GM12865 (cell line): ENCODE measurements around the gene CLDN9.

Experiments
- DNase-seq: peaks from one replicate; pipeline ENCODE4 v3.0.0; 2010; ENCODE audit warnings: low read depth
- H3K4me3 ChIP-seq: 2 replicates; pipeline ENCODE4 v1.5.1; 2011; ENCODE audit warnings: mild to moderate bottlenecking, low read depth, low read length, control low read depth
- TF ChIP-seq, protein P1 (sequence below): IDR thresholded peaks from 2 replicates; pipeline ENCODE4 v1.5.1; 2011; ENCODE audit warnings: low read length, control low read depth, low read depth, inconsistent platforms; ENCODE audit not compliant: insufficient read depth; ENCODE audit errors: missing control alignments

CLDN9 gene

DNA sequence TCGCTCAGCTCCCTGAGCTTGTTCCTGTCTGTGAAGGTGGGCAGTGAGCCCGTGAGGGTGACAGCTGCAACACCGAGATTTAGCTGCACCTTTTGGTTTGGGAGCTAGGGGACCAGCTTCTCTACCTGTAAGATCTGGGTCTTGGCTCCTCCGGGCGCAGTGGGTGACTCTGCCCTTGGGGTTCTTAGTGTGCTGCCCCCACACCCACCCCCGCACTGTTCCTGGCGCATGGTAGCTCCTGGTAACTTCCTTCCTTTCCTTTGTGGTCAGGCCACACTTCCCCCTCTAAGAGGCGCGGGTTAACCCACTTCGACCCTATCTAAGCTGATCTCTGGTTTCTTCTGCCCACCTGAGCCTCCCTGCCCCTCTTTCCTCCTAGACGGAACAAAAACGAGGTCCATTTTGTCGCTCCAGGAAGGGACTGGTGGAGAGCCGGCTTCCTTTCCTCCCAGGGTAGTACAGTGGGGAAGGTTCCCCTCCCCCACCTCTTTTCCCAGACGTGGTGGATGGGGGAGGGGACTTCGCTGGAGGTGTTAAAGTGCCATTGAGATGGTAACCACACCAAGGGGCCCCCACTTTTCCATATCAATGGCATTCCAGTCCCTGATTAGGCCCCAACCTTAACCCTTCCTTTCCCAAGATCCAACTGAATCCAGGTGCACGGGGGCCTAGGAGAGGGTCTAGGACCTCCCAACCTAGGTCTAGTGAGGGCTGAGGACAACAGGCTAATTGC lies 4.6 kb upstream of the CLDN9 start:
- TF ChIP-seq, protein P1, sequence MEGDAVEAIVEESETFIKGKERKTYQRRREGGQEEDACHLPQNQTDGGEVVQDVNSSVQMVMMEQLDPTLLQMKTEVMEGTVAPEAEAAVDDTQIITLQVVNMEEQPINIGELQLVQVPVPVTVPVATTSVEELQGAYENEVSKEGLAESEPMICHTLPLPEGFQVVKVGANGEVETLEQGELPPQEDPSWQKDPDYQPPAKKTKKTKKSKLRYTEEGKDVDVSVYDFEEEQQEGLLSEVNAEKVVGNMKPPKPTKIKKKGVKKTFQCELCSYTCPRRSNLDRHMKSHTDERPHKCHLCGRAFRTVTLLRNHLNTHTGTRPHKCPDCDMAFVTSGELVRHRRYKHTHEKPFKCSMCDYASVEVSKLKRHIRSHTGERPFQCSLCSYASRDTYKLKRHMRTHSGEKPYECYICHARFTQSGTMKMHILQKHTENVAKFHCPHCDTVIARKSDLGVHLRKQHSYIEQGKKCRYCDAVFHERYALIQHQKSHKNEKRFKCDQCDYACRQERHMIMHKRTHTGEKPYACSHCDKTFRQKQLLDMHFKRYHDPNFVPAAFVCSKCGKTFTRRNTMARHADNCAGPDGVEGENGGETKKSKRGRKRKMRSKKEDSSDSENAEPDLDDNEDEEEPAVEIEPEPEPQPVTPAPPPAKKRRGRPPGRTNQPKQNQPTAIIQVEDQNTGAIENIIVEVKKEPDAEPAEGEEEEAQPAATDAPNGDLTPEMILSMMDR, result no peak
- H3K4me3 ChIP-seq, result no peak overlapping the region
- DNase-seq, result no peak

DNA sequence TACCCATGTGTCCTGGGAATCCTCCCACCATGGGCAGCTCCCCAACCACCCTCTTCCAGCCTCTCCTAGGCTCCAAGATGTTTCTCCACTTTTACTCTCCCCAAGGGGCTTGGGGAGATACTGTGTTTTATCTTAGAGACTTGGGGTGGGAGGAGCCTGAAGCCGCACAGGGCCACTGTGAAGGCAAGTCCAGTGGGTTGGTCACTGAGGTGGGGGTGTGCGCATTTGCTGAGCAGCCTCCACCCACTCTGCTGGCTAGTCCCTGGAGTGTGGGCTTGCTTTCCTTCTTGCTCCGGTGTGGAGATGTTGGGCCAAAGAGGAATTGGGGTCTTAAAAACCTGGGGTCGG lies 4.1 kb upstream of the CLDN9 start:
- H3K4me3 ChIP-seq, result no peak overlapping the region
- no peak for DNase-seq
- TF ChIP-seq, protein P1, result no peak

DNA sequence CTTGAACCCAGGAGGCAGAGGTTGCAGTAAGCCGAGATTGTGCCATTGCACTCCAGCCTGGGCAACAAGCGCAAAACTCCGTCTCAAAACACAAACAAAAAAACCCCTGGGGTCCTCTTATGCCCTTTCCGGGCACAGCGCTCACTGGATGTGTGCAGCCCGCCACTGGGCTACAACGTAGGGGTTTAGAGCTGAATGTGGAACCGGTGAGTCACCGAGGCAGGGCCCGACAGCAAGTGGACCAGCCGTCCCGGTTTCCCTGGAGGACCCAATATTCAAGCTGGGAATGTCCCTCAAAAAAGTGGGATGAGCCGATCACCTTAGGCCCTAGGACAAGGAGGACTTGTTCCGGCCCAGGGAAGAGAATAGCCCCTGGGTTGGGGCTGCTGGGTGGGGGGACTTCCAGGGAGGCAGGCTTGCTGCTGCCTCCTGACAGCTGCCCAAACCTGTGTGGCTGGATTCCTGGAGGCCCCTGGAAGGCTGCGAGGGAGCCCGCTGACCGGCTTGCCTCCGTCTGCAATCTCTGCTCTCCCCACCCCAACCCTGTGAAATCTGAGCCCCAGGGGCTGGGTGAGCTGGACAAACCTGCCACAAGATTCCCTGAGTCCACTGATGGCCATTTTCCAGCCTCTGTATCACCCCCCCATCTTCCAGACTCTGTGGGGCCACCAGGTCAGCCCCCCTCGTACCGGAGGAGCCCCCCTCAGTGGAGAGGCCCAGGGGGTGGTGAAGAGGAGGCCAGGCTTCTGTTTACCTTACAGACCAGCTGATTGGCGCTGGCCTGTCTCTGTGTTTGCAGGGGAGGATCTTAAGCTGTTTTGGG lies 2.9 kb upstream of the CLDN9 start:
- H3K4me3 ChIP-seq, result no peak overlapping the region
- DNase-seq, result no peak

DNA sequence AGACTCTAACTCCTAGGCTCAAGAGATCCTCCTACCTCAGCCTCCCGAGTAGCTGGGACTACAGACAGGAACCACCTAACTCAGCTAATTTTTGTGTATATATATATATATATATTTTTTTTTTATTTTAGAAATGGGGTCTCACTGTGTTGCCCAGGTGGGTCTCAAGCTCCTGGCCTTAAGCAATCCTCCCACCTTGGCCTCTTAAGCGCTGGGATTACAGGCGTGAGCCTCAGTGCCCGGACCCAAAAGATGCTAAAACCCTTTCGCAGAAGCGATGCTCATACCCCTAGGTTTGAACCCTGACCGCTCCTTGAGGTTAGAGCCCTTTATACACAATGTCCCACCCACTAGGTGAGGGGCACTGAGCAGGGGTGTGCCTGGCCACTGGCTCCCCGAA lies 2.2 kb upstream of the CLDN9 start:
- TF ChIP-seq, protein P1, result no peak
- no peak for DNase-seq
- no peak overlapping the region for H3K4me3 ChIP-seq

More for the DNA sequence above, 2.9 kb upstream of the CLDN9 start:
- TF ChIP-seq, protein P1, result no peak

DNA sequence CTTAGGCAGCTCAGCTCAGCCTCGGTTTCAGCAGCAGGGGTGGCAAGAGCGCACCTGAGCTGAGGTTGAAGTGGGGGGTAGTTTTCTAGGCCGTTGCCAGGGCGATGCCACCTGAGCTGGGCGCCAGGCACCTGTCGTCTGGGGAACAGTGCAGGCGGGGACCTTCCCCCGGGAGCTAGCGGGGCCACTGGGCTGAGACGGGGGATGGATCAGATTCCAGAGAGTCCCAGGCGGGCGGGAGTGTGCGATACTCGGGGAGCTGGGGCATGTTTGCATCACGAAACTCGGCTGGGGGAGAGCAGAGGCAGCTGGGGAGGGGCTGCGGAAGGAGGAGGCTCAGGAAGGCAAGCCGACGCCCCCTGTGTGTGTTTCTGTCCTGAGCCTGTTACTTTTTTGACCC lies 477 bp upstream of the CLDN9 start:
- no peak for DNase-seq

DNA sequence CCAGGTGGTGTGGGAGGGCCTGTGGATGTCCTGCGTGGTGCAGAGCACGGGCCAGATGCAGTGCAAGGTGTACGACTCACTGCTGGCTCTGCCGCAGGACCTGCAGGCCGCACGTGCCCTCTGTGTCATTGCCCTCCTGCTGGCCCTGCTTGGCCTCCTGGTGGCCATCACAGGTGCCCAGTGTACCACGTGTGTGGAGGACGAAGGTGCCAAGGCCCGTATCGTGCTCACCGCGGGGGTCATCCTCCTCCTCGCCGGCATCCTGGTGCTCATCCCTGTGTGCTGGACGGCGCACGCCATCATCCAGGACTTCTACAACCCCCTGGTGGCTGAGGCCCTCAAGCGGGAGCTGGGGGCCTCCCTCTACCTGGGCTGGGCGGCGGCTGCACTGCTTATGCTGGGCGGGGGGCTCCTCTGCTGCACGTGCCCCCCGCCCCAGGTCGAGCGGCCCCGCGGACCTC lies 798 bp downstream of the CLDN9 start:
- H3K4me3 ChIP-seq, result no peak overlapping the region
- TF ChIP-seq, protein P1, result no peak
- DNase-seq, result no peak

More for the DNA sequence above, 477 bp upstream of the CLDN9 start:
- TF ChIP-seq, protein P1, result no peak
- no peak overlapping the region for H3K4me3 ChIP-seq
